Astrocyte of the cerebellum (primary cell): ENCODE data around the gene KRTAP4-12.
"Not testable (repeated sequence)": the region's sequence is repeated elsewhere in the genome, so short reads cannot be mapped to it uniquely, and the experiment has no call there.

ENCODE experiments used
- DNase-seq: peaks from one replicate; pipeline ENCODE4 v3.0.0-alpha.2; 2011; ENCODE audit warnings: low read depth
- H3K4me3 ChIP-seq: 2 replicates; pipeline ENCODE4 v1.5.1; 2011; ENCODE audit warnings: mild to moderate bottlenecking, low read depth, low read length, moderate library complexity
- in situ Hi-C: cut with HindIII; loops from 2 replicates; pipeline ENCODE4 v1.10.0; 2017; ENCODE audit warnings: low sequenced_read_pairs
- TF ChIP-seq, protein P1 (sequence below): IDR thresholded peaks from 2 replicates; pipeline ENCODE4 v1.5.1; 2012; ENCODE audit warnings: low read length, low read depth, moderate library complexity, mild to moderate bottlenecking; ENCODE audit errors: missing control alignments

The KRTAP4-12 gene

DNA sequence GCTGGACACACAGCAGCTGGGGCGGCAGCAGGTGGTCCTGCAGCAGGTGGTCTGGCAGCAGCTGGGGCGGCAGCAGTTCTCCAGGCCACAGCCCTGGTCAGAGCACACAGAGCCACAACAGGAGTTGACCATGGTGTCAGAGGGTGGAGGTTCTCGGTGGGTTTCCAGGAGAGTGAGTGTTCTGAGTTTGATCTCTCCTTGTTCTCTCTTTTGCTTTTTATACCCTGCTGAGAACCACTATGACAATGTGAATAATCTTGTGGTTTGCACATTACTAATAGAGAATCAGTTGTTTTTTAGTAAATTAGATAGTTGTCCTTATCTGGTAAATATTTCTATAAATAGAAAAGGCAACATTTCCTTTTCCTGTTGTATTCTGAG, at the start of gene KRTAP4-12:
Gene KRTAP4-12, minus strand, starts transcription at position 192 of the 381 bp plus-strand sequence. Its CDS starts 60 bp downstream, at position 132.
- DNase-seq, in situ Hi-C loops, H3K4me3 ChIP-seq: not testable (repeated sequence)

DNA sequence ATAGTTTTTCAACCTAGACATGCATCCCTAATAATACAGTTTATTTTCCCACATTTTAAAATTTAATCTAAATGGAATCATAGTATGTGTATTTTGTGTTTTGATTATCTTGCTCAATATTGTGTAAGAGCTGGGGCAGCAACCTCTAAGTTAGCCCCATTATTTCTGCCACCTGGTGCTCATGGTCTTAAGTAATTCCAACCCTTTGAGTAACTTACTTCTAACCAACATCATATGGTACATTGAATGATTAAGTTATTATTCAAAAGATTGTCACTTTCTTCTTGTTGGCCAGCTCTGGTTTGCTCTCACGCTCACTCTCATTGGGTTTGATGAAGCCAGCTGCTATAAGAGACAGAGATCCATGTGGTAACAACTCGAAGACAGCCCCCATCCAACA, 47.9 kb upstream of the KRTAP4-12 start:
- DNase-seq = no peak
- no peak overlapping the region for H3K4me3 ChIP-seq
- in situ Hi-C loops = no loop called here
- TF ChIP-seq, protein P1, sequence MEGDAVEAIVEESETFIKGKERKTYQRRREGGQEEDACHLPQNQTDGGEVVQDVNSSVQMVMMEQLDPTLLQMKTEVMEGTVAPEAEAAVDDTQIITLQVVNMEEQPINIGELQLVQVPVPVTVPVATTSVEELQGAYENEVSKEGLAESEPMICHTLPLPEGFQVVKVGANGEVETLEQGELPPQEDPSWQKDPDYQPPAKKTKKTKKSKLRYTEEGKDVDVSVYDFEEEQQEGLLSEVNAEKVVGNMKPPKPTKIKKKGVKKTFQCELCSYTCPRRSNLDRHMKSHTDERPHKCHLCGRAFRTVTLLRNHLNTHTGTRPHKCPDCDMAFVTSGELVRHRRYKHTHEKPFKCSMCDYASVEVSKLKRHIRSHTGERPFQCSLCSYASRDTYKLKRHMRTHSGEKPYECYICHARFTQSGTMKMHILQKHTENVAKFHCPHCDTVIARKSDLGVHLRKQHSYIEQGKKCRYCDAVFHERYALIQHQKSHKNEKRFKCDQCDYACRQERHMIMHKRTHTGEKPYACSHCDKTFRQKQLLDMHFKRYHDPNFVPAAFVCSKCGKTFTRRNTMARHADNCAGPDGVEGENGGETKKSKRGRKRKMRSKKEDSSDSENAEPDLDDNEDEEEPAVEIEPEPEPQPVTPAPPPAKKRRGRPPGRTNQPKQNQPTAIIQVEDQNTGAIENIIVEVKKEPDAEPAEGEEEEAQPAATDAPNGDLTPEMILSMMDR = no peak

DNA sequence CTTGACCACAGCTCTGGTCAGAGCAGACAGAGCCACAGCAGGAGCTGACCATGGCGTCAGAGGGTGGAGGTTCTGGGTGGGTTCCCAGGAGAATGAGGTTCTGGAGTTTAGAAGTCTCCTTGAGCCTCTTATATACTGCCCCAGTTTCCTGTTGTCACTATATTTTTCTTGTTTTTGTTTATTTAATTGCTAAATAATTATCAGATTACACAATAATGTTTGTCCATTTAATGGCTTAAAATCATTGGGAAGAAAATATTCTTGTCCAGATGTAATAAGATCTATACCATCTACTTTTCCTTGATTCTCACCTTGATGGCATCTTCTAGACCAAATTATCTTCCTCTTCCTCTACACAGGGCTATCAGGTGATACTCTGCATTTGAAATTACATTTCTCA, 44.1 kb upstream of the KRTAP4-12 start, which contains the start of gene KRTAP4-3:
Gene KRTAP4-3, minus strand, starts transcription at position 101 of the 400 bp plus-strand sequence. Its CDS starts 49 bp downstream, at position 52.
- no peak within 1 kb of the TSS for H3K4me3 ChIP-seq
- no peak for DNase-seq
- in situ Hi-C loops = no loop called here
- TF ChIP-seq, protein P1 = no peak

GRCh38 chr17:41167561-41167960, 43.6 kb upstream of the KRTAP4-12 start:
- TF ChIP-seq, protein P1 = no peak
- H3K4me3 ChIP-seq = no peak overlapping the region
- in situ Hi-C loops = no loop called here
- no peak for DNase-seq

DNA sequence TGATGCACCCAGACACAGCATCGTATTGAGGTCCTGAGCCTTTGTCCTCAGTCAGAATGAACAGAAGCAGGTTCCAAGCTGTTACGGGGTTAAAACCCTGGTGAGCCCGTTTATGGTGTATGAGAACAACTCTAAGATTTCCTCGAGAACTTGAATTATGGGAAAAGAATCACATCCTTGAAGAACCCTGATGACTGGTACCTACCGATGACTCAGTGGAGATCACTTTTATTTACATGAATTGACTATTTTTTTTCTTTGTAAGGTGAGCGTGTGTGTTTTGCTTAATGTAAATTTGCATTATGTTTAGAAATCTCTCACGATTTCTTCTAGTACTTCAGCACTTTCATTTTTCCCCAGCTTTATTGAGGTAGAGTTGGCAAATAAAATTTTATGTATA, 39.8 kb upstream of the KRTAP4-12 start:
- TF ChIP-seq, protein P1 = no peak
- H3K4me3 ChIP-seq = no peak overlapping the region
- in situ Hi-C loops = no loop called here
- no peak for DNase-seq

DNA sequence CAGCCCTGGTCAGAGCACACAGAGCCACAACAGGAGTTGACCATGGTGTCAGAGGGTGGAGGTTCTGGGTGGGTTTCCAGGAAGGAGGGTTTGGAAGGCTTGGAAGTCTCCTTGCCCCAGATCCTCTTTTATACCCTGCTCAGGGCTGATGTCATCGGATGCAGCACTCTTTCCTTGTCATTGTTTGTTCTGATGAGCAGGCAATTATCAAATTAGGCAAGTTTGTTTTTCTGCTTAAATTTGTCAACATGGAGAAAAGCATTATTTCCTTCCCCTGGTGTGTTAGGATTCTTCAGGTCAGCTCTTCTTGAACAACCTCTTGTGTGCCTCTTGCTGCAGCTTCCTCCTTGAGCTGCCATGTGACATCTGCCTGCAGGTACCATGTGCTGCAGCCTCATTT, 36.7 kb upstream of the KRTAP4-12 start, which contains the start of gene KRTAP4-4:
Gene KRTAP4-4, minus strand, starts transcription at position 101 of the 400 bp plus-strand sequence. Its CDS starts 57 bp downstream, at position 44.
- TF ChIP-seq, protein P1 = no peak
- no peak for DNase-seq
- in situ Hi-C loops = no loop called here
- H3K4me3 ChIP-seq = no peak within 1 kb of the TSS

- H3K4me3 ChIP-seq, in situ Hi-C loops, DNase-seq: not testable (repeated sequence)
Observed at GRCh38 chr17:41160190-41160589, 36.2 kb upstream of the KRTAP4-12 start.

DNA sequence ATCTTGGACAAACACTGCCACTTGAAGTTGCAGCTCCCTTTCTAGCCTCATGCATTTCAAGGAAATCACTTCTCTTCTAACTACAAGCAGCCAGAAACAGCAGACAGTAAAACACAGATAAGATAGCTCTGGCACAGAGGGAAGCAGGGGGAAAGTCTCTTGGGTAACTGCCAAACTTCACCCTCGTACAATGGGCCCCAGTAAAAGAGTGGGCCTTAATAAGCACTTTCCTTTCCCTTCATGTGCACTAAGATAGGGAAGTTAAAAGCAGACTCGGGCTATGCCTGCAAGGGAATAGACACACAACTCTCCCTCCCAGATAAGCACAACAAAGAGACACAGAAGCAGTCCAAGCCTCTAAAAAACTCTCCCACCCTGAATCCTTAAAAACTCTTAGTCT, 29.9 kb upstream of the KRTAP4-12 start:
- TF ChIP-seq, protein P1 = no peak
- in situ Hi-C loops = no loop called here
- DNase-seq = no peak

More for the DNA sequence above, 29.9 kb upstream of the KRTAP4-12 start:
- H3K4me3 ChIP-seq = no peak overlapping the region
